Measurements from ENCODE around the gene INPP4A. TPM values are rescaled to one million over a fixed set of nuclear protein-coding genes. Genes with fewer than 3 reads are reported as not detected.

Gene INPP4A
- total and polyA plus RNA-seq, 7 donors = 1.8 to 49.9 (median 30.4) TPM

GRCh38 chr2:98580656-98581284 is 136.1 kb downstream of the INPP4A start:
- no peaks in the 10 kb centered on the region for H3K27me3 ChIP-seq
- no peaks in the 10 kb centered on the region for H3K4me1 ChIP-seq
- no peak for TF ChIP-seq POLR2AphosphoS5 (IDR thresholded peaks at IDR 0.05)
- TF ChIP-seq POLR2A (IDR thresholded peaks at IDR 0.05) = no peak
- TF ChIP-seq EP300 (IDR thresholded peaks at IDR 0.05) = no peak
- TF ChIP-seq, protein P1, sequence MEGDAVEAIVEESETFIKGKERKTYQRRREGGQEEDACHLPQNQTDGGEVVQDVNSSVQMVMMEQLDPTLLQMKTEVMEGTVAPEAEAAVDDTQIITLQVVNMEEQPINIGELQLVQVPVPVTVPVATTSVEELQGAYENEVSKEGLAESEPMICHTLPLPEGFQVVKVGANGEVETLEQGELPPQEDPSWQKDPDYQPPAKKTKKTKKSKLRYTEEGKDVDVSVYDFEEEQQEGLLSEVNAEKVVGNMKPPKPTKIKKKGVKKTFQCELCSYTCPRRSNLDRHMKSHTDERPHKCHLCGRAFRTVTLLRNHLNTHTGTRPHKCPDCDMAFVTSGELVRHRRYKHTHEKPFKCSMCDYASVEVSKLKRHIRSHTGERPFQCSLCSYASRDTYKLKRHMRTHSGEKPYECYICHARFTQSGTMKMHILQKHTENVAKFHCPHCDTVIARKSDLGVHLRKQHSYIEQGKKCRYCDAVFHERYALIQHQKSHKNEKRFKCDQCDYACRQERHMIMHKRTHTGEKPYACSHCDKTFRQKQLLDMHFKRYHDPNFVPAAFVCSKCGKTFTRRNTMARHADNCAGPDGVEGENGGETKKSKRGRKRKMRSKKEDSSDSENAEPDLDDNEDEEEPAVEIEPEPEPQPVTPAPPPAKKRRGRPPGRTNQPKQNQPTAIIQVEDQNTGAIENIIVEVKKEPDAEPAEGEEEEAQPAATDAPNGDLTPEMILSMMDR (IDR thresholded peaks at IDR 0.05) = no peak
- no peaks in the 10 kb centered on the region for H3K9me3 ChIP-seq
- intact Hi-C loops (cut with DNase I) = no loop called here
- no peak overlapping the region for H3K27ac ChIP-seq
- DNase-seq = no peak
- 86 to 95% methylated on average over 10 of the region's 10 CpGs for WGBS, 2 donors
- no peak overlapping the region for H3K4me3 ChIP-seq
- peaks cover 3 to 89% (median 32%) of the 10 kb centered on the region in 4 donors for H3K36me3 ChIP-seq

DNA sequence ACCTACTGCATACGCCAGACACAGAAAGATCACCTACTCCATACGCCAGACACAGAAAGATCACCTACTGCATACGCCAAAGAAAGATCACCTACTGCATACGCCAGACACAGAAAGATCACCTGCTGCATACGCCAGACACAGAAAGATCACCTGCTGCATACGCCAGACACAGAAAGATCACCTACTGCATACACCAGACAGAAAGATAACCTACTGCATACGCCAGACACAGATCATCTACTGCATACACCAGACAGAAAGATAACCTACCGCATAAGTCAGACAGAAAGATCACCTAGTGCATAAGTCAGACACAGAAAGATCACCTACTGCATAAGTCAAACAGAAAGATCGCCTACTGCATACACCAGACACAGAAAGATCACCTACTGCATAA is 137.9 kb downstream of the INPP4A start:
- intact Hi-C loops (cut with DNase I) = no loop called here

GRCh38 chr2:98583276-98583675 is 138.6 kb downstream of the INPP4A start:
- H3K4me1 ChIP-seq = no peaks in the 10 kb centered on the region
- TF ChIP-seq EP300 (IDR thresholded peaks at IDR 0.05) (no peak), POLR2A (IDR thresholded peaks at IDR 0.05) (no peak), POLR2AphosphoS5 (IDR thresholded peaks at IDR 0.05) (no peak)
- TF ChIP-seq, protein P1 (IDR thresholded peaks at IDR 0.05) = no peak
- DNase-seq = no peak
- 58 to 91% methylated on average over 7 of the region's 7 CpGs for WGBS, 2 donors
- intact Hi-C loops (cut with DNase I) = no loop called here
- peaks cover 3 to 89% (median 17%) of the 10 kb centered on the region in 4 donors for H3K36me3 ChIP-seq
- no peaks in the 10 kb centered on the region for H3K27me3 ChIP-seq
- no peaks in the 10 kb centered on the region for H3K9me3 ChIP-seq
- no peak overlapping the region for H3K4me3 ChIP-seq
- H3K27ac ChIP-seq = no peak overlapping the region

More for the DNA sequence above, 137.9 kb downstream of the INPP4A start:
- Histone ChIP-seq H3K36me3 (peaks cover 3 to 89% (median 24%) of the 10 kb centered on the region in 4 donors), H3K4me3 (no peak overlapping the region), H3K27me3 (no peaks in the 10 kb centered on the region), H3K4me1 (no peaks in the 10 kb centered on the region), H3K9me3 (no peaks in the 10 kb centered on the region), H3K27ac (no peak overlapping the region)
- DNase-seq = no peak
- no peak for TF ChIP-seq EP300 (IDR thresholded peaks at IDR 0.05)
- TF ChIP-seq POLR2A (IDR thresholded peaks at IDR 0.05) = no peak
- TF ChIP-seq, protein P1 (IDR thresholded peaks at IDR 0.05) = no peak
- no peak for TF ChIP-seq POLR2AphosphoS5 (IDR thresholded peaks at IDR 0.05)
- WGBS, 2 donors = 96 to 98% methylated on average over 9 of the region's 9 CpGs

DNA sequence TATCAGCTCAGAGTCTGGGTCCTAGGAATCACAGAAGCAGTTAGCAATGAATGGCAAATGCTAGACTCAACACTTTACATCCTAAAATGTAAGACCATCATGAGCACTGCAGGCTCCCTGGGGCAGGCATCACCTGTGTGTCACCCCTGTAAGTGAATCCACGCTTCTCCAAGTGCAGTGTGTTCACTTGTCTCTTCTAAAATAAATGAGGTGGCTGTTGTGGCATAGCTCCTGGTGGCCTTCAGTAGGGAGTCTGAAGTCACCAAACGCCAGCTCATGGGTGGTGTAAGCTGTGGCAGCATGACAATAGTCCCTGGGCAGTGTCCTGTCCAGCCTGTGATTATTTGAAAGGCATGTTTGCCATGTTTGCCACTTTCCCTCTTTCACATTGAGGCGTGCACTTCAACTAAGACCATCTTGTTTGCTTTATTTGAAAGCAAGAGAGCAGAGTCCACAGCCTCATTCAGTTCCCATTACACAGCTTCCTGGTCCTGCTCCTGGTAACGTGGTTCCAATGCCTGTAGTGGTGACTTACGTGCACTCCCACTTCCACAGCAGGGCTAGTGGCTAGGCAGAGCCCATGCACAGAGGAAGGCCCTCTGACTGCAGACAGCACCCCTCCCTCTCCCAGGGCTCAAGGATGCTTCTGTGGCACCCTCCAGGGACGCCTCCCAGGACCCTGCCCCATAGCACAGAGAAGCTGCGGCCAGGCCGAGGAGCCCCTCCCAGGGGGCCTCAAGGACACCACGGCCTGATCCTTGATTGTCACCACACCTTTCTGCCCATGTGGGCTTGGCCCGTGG is 139.4 kb downstream of the INPP4A start:
- 41 to 75% methylated on average over 10 of the region's 10 CpGs for WGBS, 2 donors
- Histone ChIP-seq H3K9me3 (no peaks in the 10 kb centered on the region), H3K4me1 (no peaks in the 10 kb centered on the region), H3K27ac (no peak overlapping the region), H3K36me3 (peaks cover 3 to 81% (median 14%) of the 10 kb centered on the region in 4 donors), H3K4me3 (no peak overlapping the region), H3K27me3 (no peaks in the 10 kb centered on the region)
- intact Hi-C loops (cut with DNase I) = no loop called here
- no peak for DNase-seq
- TF ChIP-seq POLR2A (IDR thresholded peaks at IDR 0.05) (no peak), EP300 (IDR thresholded peaks at IDR 0.05) (no peak), POLR2AphosphoS5 (IDR thresholded peaks at IDR 0.05) (no peak)
- TF ChIP-seq, protein P1 (IDR thresholded peaks at IDR 0.05) = no peak

Data from sigmoid colon (tissue), 7 donors.